ENCODE data around the gene TACC2.
"Not testable (repeated sequence)": the region's sequence is repeated elsewhere in the genome, so short reads cannot be mapped to it uniquely, and the experiment has no call there.

TACC2 gene

GRCh38 chr10:122198631-122199030 is 209.7 kb downstream of the TACC2 start:
- DNase-seq, result no peak

- no peak for DNase-seq
Observed at GRCh38 chr10:122199070-122199469, 210.1 kb downstream of the TACC2 start.

- no peak for DNase-seq
Observed at GRCh38 chr10:122199689-122200088, 210.7 kb downstream of the TACC2 start.

GRCh38 chr10:122201401-122201800 is 212.4 kb downstream of the TACC2 start:
- no peak for DNase-seq

- DNase-seq, result not testable (repeated sequence)
Observed at GRCh38 chr10:122203180-122203579, 214.2 kb downstream of the TACC2 start.

GRCh38 chr10:122204691-122205489 is 215.9 kb downstream of the TACC2 start:
- DNase-seq, result no peak

- DNase-seq, result no peak
Observed at GRCh38 chr10:122206471-122207065, 217.6 kb downstream of the TACC2 start.

GRCh38 chr10:122207163-122207562 is 218.2 kb downstream of the TACC2 start:
- no peak for DNase-seq

GRCh38 chr10:122207596-122207995 is 218.6 kb downstream of the TACC2 start:
- no peak for DNase-seq

GRCh38 chr10:122208571-122209430 is 219.8 kb downstream of the TACC2 start:
- no peak for DNase-seq

- DNase-seq, result no peak
Observed at GRCh38 chr10:122210481-122211265, 221.7 kb downstream of the TACC2 start.

- no peak for DNase-seq
Observed at GRCh38 chr10:122213364-122213763, 224.4 kb downstream of the TACC2 start.

- no peak for DNase-seq
Observed at GRCh38 chr10:122213766-122214165, 224.8 kb downstream of the TACC2 start.

- DNase-seq, result no peak
Observed at GRCh38 chr10:122216047-122216446, 227.1 kb downstream of the TACC2 start.

GRCh38 chr10:122219340-122219739 is 230.4 kb downstream of the TACC2 start:
- no peak for DNase-seq

- DNase-seq, result no peak
Observed at GRCh38 chr10:122220736-122221135, 231.8 kb downstream of the TACC2 start.

- no peak for DNase-seq
Observed at GRCh38 chr10:122221958-122222357, 233.0 kb downstream of the TACC2 start.

- DNase-seq, result no peak
Observed at GRCh38 chr10:122222638-122223037, 233.7 kb downstream of the TACC2 start.

GRCh38 chr10:122224159-122224558 is 235.2 kb downstream of the TACC2 start:
- no peak for DNase-seq

- DNase-seq, result no peak
Observed at GRCh38 chr10:122225330-122225729, 236.4 kb downstream of the TACC2 start.

- no peak for DNase-seq
Observed at GRCh38 chr10:122227754-122228153, 238.8 kb downstream of the TACC2 start.

GRCh38 chr10:122229666-122230065 is 240.7 kb downstream of the TACC2 start:
- DNase-seq, result no peak

GRCh38 chr10:122230222-122230621 is 241.3 kb downstream of the TACC2 start:
- no peak for DNase-seq

Data from stimulated activated CD4-positive, alpha-beta T cell treated with anti-CD3 and anti-CD28 coated beads, Interleukin-2, amount 100 ng/mL, for 24 hours (primary cell).